ENCODE results near the gene OR6Q1. TPM values are rescaled to one million over a fixed set of nuclear protein-coding genes. Genes with fewer than 3 reads are reported as not detected.

OR6Q1 gene
- total RNA-seq, 2 experiments from 2014 or later, result not detected

GRCh38 chr11:58003036-58003435 is 27.7 kb upstream of the OR6Q1 start:
- H3K27ac ChIP-seq (ENCODE audit: low read depth in 1 of 2, low read length in 2 of 2), result no peak overlapping the region
- ATAC-seq (ENCODE audit: poor library complexity), result no peak
- no peaks in the 10 kb centered on the region for H3K36me3 ChIP-seq (ENCODE audit: insufficient read depth, low read length)
- no peaks in the 10 kb centered on the region for H3K4me1 ChIP-seq (ENCODE audit: insufficient read depth, low read length)
- Mint-ChIP-seq H3K4me1 (ENCODE audit: low read depth) (peaks cover 5% of the 10 kb centered on the region), H3K4me3 (no peak overlapping the region), H3K27ac (no peak overlapping the region), H3K9me3 (no peaks in the 10 kb centered on the region), H3K27me3 (peaks cover 39% of the 10 kb centered on the region), H3K36me3 (ENCODE audit: low read depth) (no peaks in the 10 kb centered on the region)
- no peak for DNase-seq
- ChIA-PET POLR2A (no interaction called here), CTCF (no interaction called here)
- no peaks in the 10 kb centered on the region for H3K9me3 ChIP-seq (ENCODE audit: control insufficient read depth in 1 of 2, insufficient read depth in 1 of 2, low read length in 2 of 2)
- no peak overlapping the region for H3K4me3 ChIP-seq (ENCODE audit: low read length)
- peaks cover 4 to 14% of the 10 kb centered on the region in 2 experiments for H3K27me3 ChIP-seq (ENCODE audit: control insufficient read depth in 1 of 2, insufficient read depth in 2 of 2, low read length in 2 of 2)
- intact Hi-C loops (cut with DNase I, micrococcal nuclease), result no loop called here
- TF ChIP-seq, protein P1, sequence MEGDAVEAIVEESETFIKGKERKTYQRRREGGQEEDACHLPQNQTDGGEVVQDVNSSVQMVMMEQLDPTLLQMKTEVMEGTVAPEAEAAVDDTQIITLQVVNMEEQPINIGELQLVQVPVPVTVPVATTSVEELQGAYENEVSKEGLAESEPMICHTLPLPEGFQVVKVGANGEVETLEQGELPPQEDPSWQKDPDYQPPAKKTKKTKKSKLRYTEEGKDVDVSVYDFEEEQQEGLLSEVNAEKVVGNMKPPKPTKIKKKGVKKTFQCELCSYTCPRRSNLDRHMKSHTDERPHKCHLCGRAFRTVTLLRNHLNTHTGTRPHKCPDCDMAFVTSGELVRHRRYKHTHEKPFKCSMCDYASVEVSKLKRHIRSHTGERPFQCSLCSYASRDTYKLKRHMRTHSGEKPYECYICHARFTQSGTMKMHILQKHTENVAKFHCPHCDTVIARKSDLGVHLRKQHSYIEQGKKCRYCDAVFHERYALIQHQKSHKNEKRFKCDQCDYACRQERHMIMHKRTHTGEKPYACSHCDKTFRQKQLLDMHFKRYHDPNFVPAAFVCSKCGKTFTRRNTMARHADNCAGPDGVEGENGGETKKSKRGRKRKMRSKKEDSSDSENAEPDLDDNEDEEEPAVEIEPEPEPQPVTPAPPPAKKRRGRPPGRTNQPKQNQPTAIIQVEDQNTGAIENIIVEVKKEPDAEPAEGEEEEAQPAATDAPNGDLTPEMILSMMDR (IDR thresholded peaks at IDR 0.05), result no peak

DNA sequence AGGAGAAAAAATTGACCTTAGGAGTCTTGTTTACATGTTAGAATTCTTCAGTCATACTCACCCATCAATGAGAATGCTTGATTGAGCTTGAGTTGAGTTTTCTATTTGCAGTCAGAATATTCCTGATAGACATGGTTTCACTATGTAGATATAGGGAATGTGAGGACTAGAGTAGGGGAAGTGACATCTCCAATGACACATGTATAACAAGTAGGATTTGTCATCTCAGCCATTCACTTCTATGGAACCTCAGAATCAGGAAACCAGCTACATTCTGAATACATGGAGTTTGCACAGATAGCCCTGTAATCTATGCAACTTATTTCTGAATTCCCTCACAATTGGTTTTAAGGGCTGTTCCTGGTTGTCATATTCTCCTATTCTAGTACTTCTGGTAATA is 27.2 kb upstream of the OR6Q1 start:
- Mint-ChIP-seq H3K4me1 (ENCODE audit: low read depth) (peaks cover 5% of the 10 kb centered on the region), H3K36me3 (ENCODE audit: low read depth) (no peaks in the 10 kb centered on the region), H3K4me3 (no peak overlapping the region), H3K9me3 (no peaks in the 10 kb centered on the region), H3K27me3 (peaks cover 39% of the 10 kb centered on the region), H3K27ac (no peak overlapping the region)
- POLR2A ChIA-PET, result no interaction called here
- H3K9me3 ChIP-seq (ENCODE audit: control insufficient read depth in 1 of 2, insufficient read depth in 1 of 2, low read length in 2 of 2), result no peaks in the 10 kb centered on the region
- H3K4me3 ChIP-seq (ENCODE audit: low read length), result no peak overlapping the region
- ATAC-seq (ENCODE audit: poor library complexity) (no peak), DNase-seq (no peak)
- TF ChIP-seq, protein P1 (IDR thresholded peaks at IDR 0.05), result no peak
- no peak overlapping the region for H3K27ac ChIP-seq (ENCODE audit: low read depth in 1 of 2, low read length in 2 of 2)
- H3K36me3 ChIP-seq (ENCODE audit: insufficient read depth, low read length), result no peaks in the 10 kb centered on the region
- intact Hi-C loops (cut with DNase I, micrococcal nuclease), result no loop called here
- CTCF ChIA-PET, result no interaction called here
- peaks cover 4 to 14% of the 10 kb centered on the region in 2 experiments for H3K27me3 ChIP-seq (ENCODE audit: control insufficient read depth in 1 of 2, insufficient read depth in 2 of 2, low read length in 2 of 2)
- H3K4me1 ChIP-seq (ENCODE audit: insufficient read depth, low read length), result no peaks in the 10 kb centered on the region

- ChIA-PET POLR2A (no interaction called here), CTCF (no interaction called here)
- no peak for ATAC-seq (ENCODE audit: poor library complexity)
- Mint-ChIP-seq H3K4me3 (no peak overlapping the region), H3K4me1 (ENCODE audit: low read depth) (peaks cover 5% of the 10 kb centered on the region), H3K27ac (no peak overlapping the region), H3K36me3 (ENCODE audit: low read depth) (no peaks in the 10 kb centered on the region), H3K27me3 (peaks cover 43% of the 10 kb centered on the region), H3K9me3 (no peaks in the 10 kb centered on the region)
- TF ChIP-seq, protein P1 (IDR thresholded peaks at IDR 0.05), result no peak
- Histone ChIP-seq H3K36me3 (ENCODE audit: insufficient read depth, low read length) (no peaks in the 10 kb centered on the region), H3K9me3 (ENCODE audit: control insufficient read depth in 1 of 2, insufficient read depth in 1 of 2, low read length in 2 of 2) (no peaks in the 10 kb centered on the region), H3K27ac (ENCODE audit: low read depth in 1 of 2, low read length in 2 of 2) (no peak overlapping the region), H3K4me3 (ENCODE audit: low read length) (no peak overlapping the region), H3K4me1 (ENCODE audit: insufficient read depth, low read length) (no peaks in the 10 kb centered on the region), H3K27me3 (ENCODE audit: control insufficient read depth in 1 of 2, insufficient read depth in 2 of 2, low read length in 2 of 2) (peaks cover 4 to 14% of the 10 kb centered on the region in 2 experiments)
- intact Hi-C loops (cut with DNase I, micrococcal nuclease), result no loop called here
- DNase-seq, result no peak
Observed at GRCh38 chr11:58004664-58005063, 26.1 kb upstream of the OR6Q1 start.

Measured in CD4-positive, alpha-beta T cell (primary cell).